ENCODE measurements around the gene PRPSAP1. TPM values are rescaled to one million over a fixed set of nuclear protein-coding genes. Genes with fewer than 3 reads are reported as not detected.
A peak's percentile ranks its signal among the peaks of the same experiment; 100 is the strongest.

PRPSAP1 gene
- total RNA-seq, 1 experiment from 2014 or later, result 47.8 TPM

DNA sequence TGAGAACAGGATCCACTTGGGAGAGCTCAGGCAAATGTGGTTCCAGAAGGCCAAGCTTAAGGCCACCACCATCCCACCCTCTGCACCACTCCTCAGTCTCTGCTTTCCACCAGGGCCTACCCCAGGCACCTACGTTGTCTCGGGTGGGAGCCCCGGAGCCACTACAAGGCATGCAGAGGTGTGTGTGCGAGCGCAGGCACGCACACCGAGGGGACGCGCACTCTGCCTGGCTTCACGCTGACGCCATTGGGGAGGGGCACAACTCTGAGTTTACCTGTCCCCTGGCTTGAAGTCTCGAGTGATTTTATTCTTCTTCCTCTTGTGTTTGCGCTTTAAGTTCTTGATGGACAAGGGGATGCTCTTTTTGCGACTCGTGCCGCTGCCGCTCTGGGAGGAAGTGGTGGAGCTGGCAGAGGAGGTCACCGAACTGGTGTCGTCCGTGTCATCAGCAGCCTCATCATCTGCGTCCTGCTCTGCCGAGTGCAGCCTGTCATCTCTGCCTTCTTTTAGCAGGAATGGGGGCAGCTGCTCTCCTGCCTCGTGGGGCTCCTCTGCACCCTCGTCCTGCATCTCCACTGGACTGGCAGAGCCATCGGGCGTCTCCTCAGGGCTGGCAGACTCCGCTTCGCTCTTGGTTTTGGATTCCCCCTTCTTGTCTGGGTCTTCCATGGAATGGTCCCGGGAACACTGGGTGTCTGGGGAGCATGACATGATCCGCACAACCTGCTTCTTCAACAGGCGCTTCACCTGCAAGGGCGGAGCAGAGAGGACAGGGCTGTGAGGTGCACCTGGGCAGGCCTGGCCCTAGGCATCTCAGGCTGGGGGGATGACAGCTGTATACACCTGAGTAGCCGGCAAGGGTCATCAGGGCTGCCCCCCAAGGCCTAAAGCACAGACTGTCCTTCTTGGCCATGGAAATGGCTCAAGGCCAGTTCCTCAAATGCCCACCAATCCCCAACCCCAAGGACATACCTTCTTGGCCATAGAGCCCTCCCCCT is 45.8 kb upstream of the PRPSAP1 start:
- no peak for DNase-seq
- no peaks in the 10 kb centered on the region for H3K9me2 ChIP-seq (replicated peaks; ENCODE audit: low read length)
- no peak overlapping the region for H2AFZ ChIP-seq (ENCODE audit: low read length)
- intact Hi-C loops (cut with micrococcal nuclease), result no loop called here
- peaks cover 23% of the 10 kb centered on the region for H3F3A ChIP-seq (ENCODE audit: low read length, unreplicated experiment)
- H3K4me2 ChIP-seq (ENCODE audit: low read length), result no peak overlapping the region
- H3K36me3 ChIP-seq (ENCODE audit: low read depth, low read length), result peaks cover 81% of the 10 kb centered on the region
- no peaks in the 10 kb centered on the region for H3K27me3 ChIP-seq (ENCODE audit: low read length)
- no peaks in the 10 kb centered on the region for H3K79me2 ChIP-seq (ENCODE audit: low read length)
- peaks cover 33% of the 10 kb centered on the region for H3K4me1 ChIP-seq (ENCODE audit: insufficient read depth, low read length)
- TF ChIP-seq EZH2 (IDR thresholded peaks at IDR 0.05; ENCODE audit: low read length, unreplicated experiment), result no peak
- TF ChIP-seq EZH2phosphoT487 (IDR thresholded peaks at IDR 0.05; ENCODE audit: borderline replicate concordance, low read length), result no peak
- TF ChIP-seq, protein P1, sequence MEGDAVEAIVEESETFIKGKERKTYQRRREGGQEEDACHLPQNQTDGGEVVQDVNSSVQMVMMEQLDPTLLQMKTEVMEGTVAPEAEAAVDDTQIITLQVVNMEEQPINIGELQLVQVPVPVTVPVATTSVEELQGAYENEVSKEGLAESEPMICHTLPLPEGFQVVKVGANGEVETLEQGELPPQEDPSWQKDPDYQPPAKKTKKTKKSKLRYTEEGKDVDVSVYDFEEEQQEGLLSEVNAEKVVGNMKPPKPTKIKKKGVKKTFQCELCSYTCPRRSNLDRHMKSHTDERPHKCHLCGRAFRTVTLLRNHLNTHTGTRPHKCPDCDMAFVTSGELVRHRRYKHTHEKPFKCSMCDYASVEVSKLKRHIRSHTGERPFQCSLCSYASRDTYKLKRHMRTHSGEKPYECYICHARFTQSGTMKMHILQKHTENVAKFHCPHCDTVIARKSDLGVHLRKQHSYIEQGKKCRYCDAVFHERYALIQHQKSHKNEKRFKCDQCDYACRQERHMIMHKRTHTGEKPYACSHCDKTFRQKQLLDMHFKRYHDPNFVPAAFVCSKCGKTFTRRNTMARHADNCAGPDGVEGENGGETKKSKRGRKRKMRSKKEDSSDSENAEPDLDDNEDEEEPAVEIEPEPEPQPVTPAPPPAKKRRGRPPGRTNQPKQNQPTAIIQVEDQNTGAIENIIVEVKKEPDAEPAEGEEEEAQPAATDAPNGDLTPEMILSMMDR (conservative IDR thresholded peaks at IDR 0.05; ENCODE audit: low read depth, low read length), result no peak
- H3K9ac ChIP-seq (ENCODE audit: low read length), result no peak overlapping the region
- ChIA-PET CTCF (interaction anchor here (0.6 to 2.7 kb wide), 5 partner anchors 14 to 96 kb away, joined by 7 to 78 read pairs (median 16); no protein-coding TSS in a partner anchor), POLR2A (ENCODE audit: unreplicated experiment) (interaction anchor here (0.5 kb wide), 1 partner anchor 54 kb away, joined by 3 read pairs; the partner anchor contains the start of gene UBE2O)
- ATAC-seq, result no peak
- no peak overlapping the region for H3K4me3 ChIP-seq (ENCODE audit: low read length)
- H3K9me3 ChIP-seq (ENCODE audit: low read length), result no peaks in the 10 kb centered on the region
- peak overlapping the region; percentile 42; the same call in 1 of the 2 replicates for H3K27ac ChIP-seq (ENCODE audit: low read length)
- H4K20me1 ChIP-seq (ENCODE audit: low read length), result peaks cover 3% of the 10 kb centered on the region; the same call in 1 of the 2 replicates
- BruUV-seq (replicated peaks), result TSS peak; percentile 19

DNA sequence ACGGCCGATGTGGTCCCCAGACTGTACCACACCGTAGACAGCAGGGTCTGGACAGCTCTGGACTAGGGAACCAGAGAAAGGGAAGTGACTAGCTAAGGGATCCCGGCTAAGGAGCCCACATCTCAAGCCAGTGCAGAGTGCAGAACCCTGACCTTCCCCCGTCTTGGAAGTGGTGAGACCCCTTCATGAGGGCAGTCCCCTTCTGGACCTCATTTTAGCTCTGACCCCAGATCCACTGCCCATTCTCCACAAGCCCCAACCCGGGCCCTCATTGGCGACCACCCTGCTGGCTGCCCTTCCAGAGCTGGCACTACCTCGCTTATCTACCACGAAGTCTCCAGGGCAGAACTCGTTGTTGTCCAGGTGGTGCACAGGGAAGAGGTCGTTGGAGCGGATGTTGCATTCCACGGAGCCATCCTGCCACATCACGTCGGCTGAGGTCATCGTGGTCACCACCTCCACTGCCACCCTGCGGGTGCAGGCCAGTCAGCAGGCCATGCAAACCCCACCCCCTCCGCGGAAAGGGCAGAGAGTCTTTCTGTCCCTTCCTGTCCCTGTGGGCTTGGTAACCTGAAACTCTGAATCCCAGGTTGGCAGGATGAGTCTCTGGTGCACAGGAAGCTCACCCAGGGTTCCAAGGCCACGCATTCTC is 44.9 kb upstream of the PRPSAP1 start:
- ATAC-seq (peak; percentile 43), DNase-seq (peak; percentile 41)
- no peaks in the 10 kb centered on the region for H3K27me3 ChIP-seq (ENCODE audit: low read length)
- TF ChIP-seq EZH2phosphoT487 (IDR thresholded peaks at IDR 0.05; ENCODE audit: borderline replicate concordance, low read length), result no peak
- TF ChIP-seq, protein P1 (conservative IDR thresholded peaks at IDR 0.05; ENCODE audit: low read depth, low read length), result no peak
- no peak for TF ChIP-seq EZH2 (IDR thresholded peaks at IDR 0.05; ENCODE audit: low read length, unreplicated experiment)
- POLR2A ChIA-PET (ENCODE audit: unreplicated experiment), result interaction anchor here (0.5 to 1.0 kb wide), 2 partner anchors 33 to 54 kb away, joined by 3 to 20 read pairs; partner anchors contain the start of gene UBE2O
- no peak overlapping the region for H3K4me2 ChIP-seq (ENCODE audit: low read length)
- peaks cover 41% of the 10 kb centered on the region for H3K4me1 ChIP-seq (ENCODE audit: insufficient read depth, low read length)
- H3K27ac ChIP-seq (ENCODE audit: low read length), result peak overlapping the region; percentile 42
- peaks cover 25% of the 10 kb centered on the region for H3F3A ChIP-seq (ENCODE audit: low read length, unreplicated experiment)
- no peaks in the 10 kb centered on the region for H3K9me3 ChIP-seq (ENCODE audit: low read length)
- no peak overlapping the region for H3K4me3 ChIP-seq (ENCODE audit: low read length)
- H3K36me3 ChIP-seq (ENCODE audit: low read depth, low read length), result peaks cover 75% of the 10 kb centered on the region
- BruUV-seq (replicated peaks), result no TSS peak
- H4K20me1 ChIP-seq (ENCODE audit: low read length), result peaks cover 3% of the 10 kb centered on the region; the same call in 1 of the 2 replicates
- no peak overlapping the region for H3K9ac ChIP-seq (ENCODE audit: low read length)
- CTCF ChIA-PET, result interaction anchor here (0.5 to 2.7 kb wide), 11 partner anchors 13 to 118 kb away, joined by 3 to 78 read pairs (median 7); no protein-coding TSS in a partner anchor
- no peaks in the 10 kb centered on the region for H3K79me2 ChIP-seq (ENCODE audit: low read length)
- no peak overlapping the region for H2AFZ ChIP-seq (ENCODE audit: low read length)
- intact Hi-C loops (cut with micrococcal nuclease), result loop anchor here (1.0 kb wide), 4 partner anchors 13 to 95 kb away; no protein-coding TSS in a partner anchor
- H3K9me2 ChIP-seq (replicated peaks; ENCODE audit: low read length), result no peaks in the 10 kb centered on the region

Measured in PC-3 (cell line).